ENCODE results near the gene MTHFD2L.
A peak's percentile ranks its signal among the peaks of the same experiment; 100 is the strongest.

MTHFD2L gene

DNA sequence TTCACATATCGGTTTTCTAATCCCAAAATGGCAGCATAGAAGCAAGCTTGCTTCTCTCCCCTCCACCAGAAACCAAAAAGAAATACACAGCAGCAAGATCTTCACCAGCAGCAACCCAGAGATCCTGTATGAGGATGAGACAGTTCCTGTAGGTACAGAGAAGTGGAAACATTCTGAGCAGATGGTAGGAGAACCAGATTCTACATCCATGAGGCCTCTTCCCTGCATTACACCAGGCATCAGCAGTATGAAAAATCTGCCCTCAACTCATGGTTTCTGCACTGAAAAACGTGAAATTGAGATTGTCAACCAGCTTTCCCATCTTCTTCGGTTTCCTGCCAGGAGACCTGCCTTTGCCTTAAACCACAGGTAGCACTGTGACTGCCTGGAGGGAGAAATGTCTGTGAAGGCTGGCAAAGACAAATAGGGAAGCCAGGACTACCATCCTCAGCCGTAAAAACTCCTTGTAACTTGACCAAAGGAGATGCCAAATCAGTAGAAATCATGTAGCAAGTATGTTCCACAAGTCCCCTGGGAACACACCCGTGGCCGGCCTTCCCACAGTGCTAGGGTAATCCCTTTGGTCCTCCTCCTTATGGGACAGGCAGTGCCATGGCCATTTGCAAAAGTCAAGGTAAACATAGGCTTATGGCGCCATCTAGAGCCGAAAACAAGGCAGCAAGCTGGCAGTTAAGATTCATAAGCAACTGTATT is 24.0 kb upstream of the MTHFD2L start:
- peak; percentile 57 to 82 for DNase-seq

DNA sequence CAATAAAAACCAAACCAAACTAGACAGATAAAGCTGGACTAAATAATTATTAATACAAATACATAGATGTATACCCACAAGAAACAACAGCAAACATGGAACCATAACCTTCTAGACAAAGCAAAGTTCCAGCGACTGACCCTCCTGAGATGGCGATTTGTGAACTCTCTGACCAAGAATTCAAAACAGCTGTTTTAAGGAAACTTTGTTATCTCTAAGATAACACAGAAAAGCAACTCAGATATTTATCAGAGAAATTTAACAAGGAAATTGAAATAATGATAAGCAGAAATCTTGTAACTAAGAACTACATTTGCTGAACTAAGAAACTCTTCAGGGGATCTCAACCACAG is 23.4 kb upstream of the MTHFD2L start:
- DNase-seq = no peak

DNA sequence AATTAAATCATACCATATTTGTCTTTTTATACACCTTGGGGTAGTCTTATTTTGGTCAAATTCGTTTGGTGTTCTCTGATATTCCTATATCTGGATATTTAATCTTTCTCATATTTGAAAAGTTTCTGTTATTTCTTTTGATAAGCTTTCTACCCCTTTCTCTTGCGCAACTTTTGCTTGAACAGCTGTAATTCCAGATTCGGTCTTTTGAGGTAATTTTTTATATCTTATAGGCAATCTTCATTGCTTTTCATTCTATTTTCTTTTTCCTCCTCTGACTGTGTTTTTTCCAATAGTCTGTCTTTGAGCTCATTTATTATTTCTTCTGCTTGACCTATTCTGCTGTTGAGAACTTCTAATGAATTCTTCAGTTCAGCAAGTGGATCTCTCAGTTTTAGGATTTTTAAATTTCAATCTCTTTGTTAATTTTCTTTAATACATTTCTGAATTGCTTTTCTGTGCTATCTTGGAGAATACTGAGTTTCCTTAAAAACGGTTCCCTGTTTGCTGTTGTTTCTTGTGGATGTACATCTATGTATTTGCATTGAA is 11.3 kb upstream of the MTHFD2L start:
- DNase-seq = no peak

DNA sequence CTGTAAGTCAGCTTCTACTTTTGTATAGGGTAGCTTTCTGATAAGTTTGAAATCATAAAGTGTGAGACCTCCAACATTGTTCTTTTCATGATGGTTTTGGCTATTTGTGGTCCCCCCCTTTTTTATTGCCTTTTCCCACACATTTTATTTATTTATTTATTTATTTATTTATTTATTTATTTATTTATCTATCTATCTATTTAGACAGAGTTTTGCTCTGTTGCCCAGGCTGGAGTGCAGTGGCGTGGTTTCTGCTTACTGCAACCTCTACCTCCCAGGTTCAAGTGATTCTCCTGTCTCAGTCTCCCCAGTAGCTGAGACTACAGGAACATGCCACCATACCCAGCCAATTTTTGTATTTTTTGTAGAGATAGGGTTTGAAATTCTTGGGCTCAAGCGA is 9.7 kb upstream of the MTHFD2L start:
- no peak for DNase-seq

GRCh38 chr4:74152836-74153235 is 5.1 kb upstream of the MTHFD2L start:
- no peak for DNase-seq

DNA sequence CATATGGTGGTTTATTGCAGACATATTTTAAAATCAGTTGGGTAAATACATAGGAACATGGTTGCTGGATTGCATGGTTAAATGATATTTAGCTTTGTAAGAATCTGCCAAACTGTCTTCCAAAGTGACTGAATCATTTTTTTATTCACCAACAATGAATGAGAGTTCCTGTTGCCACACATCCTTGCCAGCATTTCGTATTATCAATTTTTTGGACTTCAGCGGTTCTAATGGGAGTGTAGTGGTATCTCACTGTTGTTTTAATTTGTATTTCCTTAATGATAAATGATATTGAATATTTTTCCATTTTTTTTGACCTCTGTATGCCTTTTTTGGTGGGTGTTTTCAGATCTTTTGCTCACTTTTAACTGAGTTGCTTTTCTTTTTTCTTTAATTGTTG is 1.4 kb upstream of the MTHFD2L start:
- DNase-seq = no peak

DNA sequence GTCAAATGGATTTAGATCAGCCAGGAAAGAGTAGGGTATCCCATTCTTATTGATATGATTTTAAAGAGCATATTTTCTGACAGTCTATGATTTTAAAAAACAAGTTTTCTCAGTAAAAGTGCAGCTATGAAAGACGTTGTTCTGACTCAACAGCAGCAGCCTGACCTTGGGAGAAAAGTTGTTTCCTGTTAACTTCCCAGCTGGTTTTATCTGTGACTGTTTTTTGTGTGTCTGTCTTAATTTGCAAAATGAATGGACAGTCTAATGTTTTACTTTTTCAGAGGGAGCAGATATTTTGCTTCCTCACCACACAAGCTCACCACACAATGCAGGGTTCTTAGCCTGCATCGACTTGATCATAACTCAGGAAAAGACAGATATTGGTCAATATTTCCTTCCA is 764 bp upstream of the MTHFD2L start:
- DNase-seq = no peak

DNA sequence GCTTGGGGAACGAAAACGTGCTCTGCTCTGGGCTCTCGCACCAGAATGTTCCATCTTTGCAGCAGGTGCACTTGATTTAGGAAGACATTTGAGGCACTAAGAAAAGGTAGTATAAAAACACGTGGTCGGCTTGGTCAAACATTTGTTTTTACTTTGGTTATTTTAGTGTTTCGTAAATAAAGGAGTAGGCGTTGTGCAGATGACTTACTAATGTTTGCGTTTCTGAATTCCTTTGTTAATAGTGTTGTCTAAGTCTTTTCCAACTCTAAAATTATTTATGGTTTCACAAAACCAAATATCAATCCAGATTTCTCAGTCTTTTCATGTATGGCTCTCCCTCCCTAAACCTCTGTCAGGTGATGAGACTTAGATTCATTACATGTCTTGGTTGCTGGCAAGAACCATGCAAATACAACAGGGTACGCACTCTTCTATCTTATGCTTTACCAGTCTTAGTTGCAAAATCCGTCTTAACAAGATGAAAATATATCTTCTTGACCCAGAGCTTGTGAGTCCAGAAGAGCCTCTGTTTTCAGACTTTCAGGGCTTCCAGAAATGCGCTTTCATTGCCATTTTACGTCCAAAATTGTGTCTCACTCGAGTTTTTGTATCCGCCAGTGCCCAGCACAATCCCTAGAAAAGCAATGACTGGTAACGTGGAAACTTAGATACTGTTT is 686 bp downstream of the MTHFD2L start:
- DNase-seq = peak in 1 of 2 experiments; percentile 4

DNA sequence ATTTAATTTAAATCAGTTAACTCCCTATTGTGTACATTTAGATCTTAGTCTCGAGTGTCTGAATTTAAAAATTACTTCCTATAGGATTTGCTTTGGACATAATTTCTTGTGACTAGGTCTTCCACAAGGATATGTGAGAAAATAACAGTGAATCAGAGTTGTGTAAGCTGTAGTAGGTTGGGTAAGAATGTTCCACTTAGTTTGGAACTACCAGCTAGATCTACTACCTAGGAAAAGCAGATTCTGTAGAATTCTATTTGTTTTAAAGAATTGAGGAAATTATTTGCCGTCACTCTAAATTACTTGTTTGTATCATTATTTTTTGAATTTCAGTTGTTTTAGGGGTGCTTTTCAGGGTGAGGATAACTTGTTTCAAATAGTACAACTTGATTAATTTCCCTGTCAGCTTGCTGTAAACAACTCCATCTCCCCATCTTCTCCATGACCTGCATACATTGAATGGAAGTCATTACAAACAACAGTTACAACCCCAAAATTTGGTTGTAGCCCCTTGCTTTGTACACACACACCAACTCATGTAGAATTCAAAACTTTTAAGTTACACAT is 1.3 kb downstream of the MTHFD2L start:
- DNase-seq = no peak

GRCh38 chr4:74161666-74162450 is 3.9 kb downstream of the MTHFD2L start:
- no peak for DNase-seq

GRCh38 chr4:74166135-74166534 is 8.2 kb downstream of the MTHFD2L start:
- no peak for DNase-seq

DNA sequence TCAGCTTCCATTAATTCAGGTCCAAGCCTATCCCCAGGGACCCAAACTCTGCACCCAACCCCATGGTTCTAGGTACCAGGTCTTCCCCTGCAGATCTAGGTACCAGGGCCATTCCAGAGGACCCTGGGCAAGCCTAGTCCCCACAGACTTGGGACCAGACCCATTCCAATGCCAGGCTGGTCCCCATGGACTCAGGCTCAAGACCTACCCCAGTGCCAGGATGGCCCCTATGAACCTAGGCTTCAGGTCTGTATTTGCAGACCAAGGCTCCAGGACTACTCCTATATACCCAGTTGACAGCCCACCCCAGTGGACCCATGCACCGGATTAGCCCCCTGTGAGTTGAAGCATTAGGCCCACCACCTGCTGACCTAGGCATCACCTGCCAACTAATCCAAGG is 8.9 kb downstream of the MTHFD2L start:
- DNase-seq = no peak

GRCh38 chr4:74167585-74167984 is 9.7 kb downstream of the MTHFD2L start:
- no peak for DNase-seq

DNA sequence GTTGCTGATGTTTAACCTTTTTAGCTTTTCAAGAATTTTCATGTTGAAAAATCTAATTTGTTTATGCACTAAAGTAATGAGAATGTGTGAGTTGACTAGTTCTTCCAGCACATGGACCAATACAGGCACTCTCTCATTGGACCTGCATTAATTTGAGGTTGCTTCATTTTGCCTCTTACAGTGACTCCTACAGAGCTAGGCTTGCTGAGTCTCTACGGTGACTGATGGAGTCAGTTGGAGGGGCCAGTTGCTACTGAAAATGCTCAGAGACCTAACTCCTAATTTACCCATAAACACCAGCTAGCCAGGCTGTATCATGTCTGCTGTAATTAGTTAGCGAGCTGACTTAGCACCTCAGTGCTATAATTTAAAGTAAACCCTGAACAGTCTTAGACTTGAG is 10.9 kb downstream of the MTHFD2L start:
- no peak for DNase-seq

DNA sequence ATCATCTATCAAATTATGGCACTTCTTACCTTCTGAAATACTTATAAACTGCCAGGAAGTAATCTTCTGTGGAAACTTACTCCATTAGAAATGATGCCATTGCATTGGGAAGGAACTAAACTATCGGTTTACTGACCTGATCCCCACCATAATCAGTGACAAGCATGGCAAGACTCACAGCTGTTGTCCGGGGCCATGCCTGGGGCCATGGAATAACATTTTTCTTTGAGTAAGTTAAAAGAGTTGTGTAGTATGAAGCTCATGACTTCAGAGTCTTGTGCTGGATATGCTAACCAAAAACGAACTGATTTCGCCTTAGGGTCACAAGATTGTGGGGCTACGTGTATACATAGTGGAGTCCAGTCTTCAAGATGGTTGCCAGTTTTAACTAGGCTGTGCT is 15.4 kb downstream of the MTHFD2L start:
- no peak for DNase-seq

- no peak for DNase-seq
Observed at GRCh38 chr4:74174421-74174820, 16.5 kb downstream of the MTHFD2L start.

GRCh38 chr4:74174941-74175340 is 17.0 kb downstream of the MTHFD2L start:
- no peak for DNase-seq

GRCh38 chr4:74175379-74175778 is 17.5 kb downstream of the MTHFD2L start:
- no peak for DNase-seq

- DNase-seq = no peak
Observed at GRCh38 chr4:74178798-74179197, 20.9 kb downstream of the MTHFD2L start.

- DNase-seq = no peak
Observed at GRCh38 chr4:74181219-74181618, 23.3 kb downstream of the MTHFD2L start.

GRCh38 chr4:74188912-74189311 is 31.0 kb downstream of the MTHFD2L start:
- no peak for DNase-seq

- peak; percentile 5 to 56 for DNase-seq
Observed at GRCh38 chr4:74189331-74190043, 31.6 kb downstream of the MTHFD2L start.

DNA sequence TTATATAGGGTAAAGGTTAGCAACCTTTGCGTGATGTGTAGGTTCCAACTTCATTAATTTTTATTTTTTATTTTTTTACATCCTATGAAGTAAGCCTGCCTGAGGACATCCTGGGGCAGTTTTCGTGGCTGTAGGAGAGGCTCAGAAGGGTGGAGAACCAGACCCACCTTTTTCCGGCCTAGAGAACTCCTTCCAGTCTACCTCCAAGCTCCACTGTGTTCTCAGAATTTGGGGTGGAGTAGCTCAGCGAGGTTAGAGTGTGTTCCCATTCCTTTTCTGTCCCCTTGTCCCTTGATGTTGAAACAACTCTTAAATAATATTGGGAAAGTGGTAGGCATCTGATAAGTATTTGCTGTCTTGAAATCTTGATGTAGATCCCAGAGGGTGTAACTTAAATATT is 32.4 kb downstream of the MTHFD2L start:
- no peak for DNase-seq

All from SHP77 (cell line).